SIG-M5 (cell line): ENCODE results near the gene THOC1.
"Not testable (repeated sequence)": the region's sequence is repeated elsewhere in the genome, so short reads cannot be mapped to it uniquely, and the experiment has no call there.

Experiments
- DNase-seq: peaks from one replicate; lab custom pipeline; 2025; lab: John Stamatoyannopoulos, UW

Gene THOC1, protein sequence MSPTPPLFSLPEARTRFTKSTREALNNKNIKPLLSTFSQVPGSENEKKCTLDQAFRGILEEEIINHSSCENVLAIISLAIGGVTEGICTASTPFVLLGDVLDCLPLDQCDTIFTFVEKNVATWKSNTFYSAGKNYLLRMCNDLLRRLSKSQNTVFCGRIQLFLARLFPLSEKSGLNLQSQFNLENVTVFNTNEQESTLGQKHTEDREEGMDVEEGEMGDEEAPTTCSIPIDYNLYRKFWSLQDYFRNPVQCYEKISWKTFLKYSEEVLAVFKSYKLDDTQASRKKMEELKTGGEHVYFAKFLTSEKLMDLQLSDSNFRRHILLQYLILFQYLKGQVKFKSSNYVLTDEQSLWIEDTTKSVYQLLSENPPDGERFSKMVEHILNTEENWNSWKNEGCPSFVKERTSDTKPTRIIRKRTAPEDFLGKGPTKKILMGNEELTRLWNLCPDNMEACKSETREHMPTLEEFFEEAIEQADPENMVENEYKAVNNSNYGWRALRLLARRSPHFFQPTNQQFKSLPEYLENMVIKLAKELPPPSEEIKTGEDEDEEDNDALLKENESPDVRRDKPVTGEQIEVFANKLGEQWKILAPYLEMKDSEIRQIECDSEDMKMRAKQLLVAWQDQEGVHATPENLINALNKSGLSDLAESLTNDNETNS

DNA sequence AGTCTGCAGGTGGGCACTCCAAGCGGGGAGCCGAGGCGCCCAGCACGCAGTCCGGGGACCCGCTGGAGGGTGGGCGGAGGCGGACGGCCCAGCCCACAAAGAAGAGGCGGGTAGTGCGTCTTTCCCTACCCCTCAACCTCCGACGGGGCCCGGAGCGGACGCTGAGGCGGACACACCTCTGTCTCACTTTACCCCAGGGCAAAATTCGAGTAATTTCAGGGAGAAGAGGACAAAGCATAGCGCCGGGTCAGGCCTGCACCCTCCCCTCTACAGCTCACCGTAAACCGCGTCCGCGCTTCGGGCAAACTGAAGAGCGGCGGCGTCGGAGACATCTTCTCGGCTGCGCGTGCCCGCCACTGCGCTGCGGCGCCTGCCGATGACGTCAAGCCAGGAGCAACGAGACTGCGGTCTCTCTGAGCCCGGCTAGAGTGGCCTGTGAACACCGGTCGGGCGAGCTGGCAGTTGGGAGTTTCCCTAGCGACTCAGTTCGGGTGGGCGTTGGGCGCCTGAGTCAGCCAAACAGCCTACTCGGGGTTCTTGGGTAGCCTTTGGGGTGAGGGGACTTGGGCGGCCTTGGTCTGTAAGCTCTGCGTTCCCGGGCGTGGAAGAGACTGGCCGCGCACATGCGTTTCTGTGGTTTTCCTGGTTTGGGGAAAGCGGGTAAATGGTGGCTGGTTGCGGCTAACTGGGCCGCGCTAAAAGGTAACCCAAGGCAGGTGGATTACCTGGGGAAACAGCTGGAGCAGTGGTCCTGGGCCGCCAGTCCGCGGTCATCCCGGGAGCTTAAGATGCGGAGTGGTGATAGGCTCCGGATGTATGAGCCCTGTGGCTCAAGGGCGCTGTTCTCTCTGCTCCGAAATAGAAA, at the start of gene THOC1:
Gene THOC1, minus strand, starts transcription at position 360 of the 865 bp plus-strand sequence. Its CDS starts 28 bp downstream, at position 332.
- DNase-seq, result peak; percentile 52

- no peak for DNase-seq
Measured at GRCh38 chr18:317618-318017, 49.8 kb upstream of the THOC1 start.

DNA sequence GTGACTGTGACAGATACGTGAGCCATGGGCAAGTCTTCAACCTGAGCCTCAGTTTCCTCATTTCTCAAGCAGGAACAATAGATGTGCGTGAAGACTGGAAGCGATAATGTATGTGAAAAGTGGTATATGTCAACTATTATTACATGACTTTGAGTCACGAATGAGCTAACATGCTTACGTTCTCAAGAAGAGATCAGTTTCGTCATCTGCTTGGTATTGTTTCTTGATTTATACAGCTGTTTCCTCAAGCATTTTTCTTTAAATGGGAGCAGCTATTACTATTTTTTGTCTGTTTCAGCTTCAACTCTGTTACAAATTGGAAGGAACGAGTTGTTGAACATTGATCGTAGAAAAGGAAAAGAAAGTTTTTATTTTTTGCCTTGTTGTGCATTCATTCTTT, 48.5 kb upstream of the THOC1 start:
- no peak for DNase-seq

DNA sequence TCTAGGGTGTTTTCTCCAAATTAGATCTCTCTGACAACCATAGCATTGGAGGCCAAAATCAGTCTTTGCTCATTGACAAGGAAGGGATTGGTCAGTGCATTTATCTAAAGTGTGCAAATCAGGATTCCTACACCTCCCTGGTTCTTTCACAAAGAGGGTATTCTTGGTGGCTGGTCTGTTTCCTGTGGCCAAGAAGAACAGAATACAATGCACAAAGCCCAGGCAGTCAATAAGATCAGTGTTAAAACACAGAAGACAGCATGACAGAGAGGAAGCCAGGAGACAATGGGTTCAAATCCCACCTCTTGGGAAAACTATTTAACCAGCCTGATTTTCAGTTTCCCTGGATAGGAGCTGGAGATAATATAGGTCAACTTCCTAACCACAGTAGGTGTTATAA, 46.1 kb upstream of the THOC1 start:
- no peak for DNase-seq

GRCh38 chr18:312415-312814, 44.6 kb upstream of the THOC1 start:
- DNase-seq, result no peak

DNA sequence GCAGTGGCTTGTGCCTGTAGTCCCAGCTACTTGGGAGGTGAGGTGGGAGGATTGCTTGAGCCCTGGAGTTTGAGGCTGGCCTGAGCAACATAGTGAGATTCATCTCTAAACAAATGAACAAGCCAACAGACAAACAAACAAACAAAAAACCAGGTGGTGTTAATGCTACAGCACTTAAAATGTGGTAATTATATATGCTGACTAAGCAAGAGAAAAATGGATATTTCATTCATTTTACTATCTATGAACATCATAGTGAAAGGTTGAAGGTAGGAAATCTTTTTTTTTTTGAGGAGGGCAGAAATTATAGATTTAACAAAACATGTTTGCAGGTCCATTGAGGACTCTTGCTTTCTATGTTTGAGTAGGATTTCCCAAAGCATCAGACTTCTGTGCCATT, 42.2 kb upstream of the THOC1 start:
- DNase-seq, result no peak

DNA sequence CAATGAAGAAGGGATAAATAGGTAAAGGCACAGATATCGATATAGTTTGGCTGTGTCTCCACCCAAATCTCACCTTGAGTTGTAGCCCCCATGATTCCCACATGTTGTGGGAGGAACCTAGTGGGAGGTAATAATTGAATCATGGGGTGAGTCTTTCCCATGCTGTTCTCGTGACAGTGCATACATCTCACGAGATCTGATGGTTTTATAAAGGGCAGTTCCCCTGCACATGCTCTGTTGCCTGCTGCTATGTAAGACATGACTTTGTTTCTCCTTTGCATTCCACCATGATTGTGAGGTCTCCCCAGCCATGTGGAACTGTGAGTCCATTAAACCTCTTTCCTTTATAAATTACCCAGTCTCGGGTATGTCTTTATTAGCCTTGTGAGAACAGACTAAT, 40.2 kb upstream of the THOC1 start:
- DNase-seq, result not testable (repeated sequence)

GRCh38 chr18:306608-307255, 38.9 kb upstream of the THOC1 start:
- DNase-seq, result no peak

DNA sequence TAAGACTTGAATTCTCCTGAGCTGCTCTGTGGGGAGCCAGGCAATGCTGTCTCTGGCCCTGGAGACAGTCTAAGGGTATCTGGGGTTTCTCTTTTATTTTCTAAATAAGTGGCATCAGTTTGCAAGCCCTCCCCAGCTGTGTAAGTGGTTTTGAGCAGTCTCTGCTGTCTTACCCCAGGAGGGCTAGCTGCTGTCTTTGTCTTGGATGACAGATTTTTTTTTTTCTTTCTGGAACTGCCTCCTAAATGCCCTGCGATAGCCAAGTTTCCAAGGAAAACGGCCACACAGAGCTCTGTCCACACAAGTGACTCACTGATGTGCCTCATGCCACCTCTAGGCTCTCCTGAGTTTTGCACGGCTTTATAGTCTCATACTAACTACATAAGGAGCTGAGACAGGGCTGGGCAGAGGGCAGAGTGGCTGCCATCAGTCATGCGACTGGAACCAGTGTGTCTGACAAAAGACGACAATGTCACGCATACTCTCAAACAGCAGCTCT, 37.2 kb upstream of the THOC1 start:
- no peak for DNase-seq

DNA sequence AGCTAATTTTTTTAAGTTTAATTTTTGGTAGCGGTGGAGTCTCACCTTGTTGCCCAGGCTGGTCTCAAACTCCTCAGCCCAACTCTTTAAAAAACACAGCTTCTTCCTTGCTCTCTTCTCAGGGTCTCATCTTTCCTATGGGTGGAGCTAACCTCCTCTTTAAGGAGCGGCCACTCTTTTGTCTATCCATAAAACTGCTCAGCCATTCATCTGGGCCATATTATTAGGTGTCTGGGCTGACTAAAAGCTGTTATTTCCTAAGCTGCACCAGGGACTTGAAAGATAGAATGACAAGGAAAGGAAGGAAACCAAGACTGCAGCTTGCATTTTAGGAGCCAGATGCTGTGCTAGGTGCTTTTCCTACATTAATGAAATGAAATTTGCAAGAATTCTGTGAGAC, 35.8 kb upstream of the THOC1 start:
- DNase-seq, result no peak

DNA sequence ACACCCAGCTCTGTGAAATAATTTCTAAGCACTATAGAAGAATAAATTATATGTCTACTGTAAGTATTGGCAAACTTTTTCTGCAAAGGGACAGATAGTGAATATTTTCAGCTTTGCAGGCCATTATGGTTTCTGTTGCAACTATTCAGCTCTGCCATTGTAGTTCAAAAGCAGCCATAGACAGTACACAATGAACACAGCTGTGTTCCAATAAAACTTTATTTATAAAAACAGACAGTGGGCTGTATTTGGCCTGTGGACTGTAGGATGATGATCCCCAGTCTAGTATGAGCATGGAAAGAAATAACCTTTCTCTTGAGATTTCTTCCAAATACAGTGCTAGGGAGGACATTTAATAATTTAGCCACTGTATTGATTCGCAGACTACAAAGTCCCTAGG, 35.2 kb upstream of the THOC1 start:
- no peak for DNase-seq

GRCh38 chr18:302097-302496, 34.2 kb upstream of the THOC1 start:
- no peak for DNase-seq

- no peak for DNase-seq
Measured at GRCh38 chr18:297936-298335, 30.1 kb upstream of the THOC1 start.

GRCh38 chr18:295756-296490, 28.1 kb upstream of the THOC1 start:
- no peak for DNase-seq

- DNase-seq, result no peak
Measured at GRCh38 chr18:294566-294965, 26.7 kb upstream of the THOC1 start.

GRCh38 chr18:293536-293935, 25.7 kb upstream of the THOC1 start:
- DNase-seq, result no peak

GRCh38 chr18:292271-292670, 24.4 kb upstream of the THOC1 start:
- no peak for DNase-seq

DNA sequence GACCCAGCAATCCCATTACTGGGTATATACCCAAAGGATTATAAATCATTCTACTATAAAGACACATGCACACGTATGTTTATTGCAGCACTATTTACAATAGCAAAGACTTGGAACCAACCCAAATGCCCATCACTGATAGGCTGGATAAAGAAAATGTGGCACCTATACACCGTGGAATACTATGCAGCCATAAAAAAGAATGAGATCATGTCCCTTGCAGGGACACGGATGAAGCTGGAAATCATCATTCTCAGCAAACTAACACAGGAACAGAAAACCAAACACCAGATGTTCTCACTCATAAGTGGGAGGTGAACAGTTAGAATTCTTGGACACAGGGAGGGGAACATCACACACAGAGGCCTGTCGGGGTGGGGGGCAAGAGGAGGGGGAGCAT, 22.1 kb upstream of the THOC1 start:
- DNase-seq, result not testable (repeated sequence)

- DNase-seq, result no peak
Measured at GRCh38 chr18:289026-289425, 21.2 kb upstream of the THOC1 start.

DNA sequence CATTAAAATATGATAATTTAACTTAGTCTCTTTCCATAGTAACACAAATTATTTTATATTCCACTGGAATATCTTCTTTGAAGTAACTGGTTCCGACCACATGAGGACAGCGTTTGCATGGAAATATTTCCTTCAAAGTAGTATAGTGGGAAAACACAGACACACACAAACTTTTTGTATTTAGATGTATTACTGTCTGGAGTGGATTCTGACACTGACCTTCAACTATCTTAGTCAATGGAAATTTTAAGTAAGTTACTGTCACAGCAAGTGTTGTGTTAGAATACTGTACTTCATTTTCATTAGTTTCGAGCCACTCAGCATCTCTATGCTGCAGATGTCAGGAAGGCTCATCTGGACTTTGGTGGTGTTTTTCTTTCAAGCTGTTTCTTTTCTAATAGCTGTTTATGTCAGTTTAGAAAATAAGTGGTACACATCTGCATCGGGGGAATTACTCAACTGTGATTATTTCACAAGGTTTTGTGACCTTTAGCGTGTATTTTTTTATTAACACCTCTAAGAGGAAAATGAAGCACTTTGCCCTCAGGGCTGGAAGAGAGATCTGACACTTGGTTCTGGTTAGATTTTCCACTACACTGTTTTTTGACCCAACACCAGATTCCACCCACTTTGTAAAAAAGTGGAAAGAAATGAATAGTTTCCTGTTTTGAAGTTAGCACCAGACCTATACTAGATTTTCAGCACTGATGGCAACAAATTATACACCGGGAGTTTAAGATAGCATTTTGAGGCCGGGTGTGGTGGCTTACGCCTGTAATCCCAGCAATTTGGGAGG, 18.9 kb upstream of the THOC1 start:
- DNase-seq, result no peak
